ENCODE results near the gene TMEM269. TPM values are rescaled to one million over a fixed set of nuclear protein-coding genes. Genes with fewer than 3 reads are reported as not detected.

Gene TMEM269
- total and polyA plus RNA-seq, 9 of the 15 experiments (the other 6 are each of a cell fraction or from before 2014, with no cell fraction given), result 0.09 to 0.49 (median 0.21) TPM

DNA sequence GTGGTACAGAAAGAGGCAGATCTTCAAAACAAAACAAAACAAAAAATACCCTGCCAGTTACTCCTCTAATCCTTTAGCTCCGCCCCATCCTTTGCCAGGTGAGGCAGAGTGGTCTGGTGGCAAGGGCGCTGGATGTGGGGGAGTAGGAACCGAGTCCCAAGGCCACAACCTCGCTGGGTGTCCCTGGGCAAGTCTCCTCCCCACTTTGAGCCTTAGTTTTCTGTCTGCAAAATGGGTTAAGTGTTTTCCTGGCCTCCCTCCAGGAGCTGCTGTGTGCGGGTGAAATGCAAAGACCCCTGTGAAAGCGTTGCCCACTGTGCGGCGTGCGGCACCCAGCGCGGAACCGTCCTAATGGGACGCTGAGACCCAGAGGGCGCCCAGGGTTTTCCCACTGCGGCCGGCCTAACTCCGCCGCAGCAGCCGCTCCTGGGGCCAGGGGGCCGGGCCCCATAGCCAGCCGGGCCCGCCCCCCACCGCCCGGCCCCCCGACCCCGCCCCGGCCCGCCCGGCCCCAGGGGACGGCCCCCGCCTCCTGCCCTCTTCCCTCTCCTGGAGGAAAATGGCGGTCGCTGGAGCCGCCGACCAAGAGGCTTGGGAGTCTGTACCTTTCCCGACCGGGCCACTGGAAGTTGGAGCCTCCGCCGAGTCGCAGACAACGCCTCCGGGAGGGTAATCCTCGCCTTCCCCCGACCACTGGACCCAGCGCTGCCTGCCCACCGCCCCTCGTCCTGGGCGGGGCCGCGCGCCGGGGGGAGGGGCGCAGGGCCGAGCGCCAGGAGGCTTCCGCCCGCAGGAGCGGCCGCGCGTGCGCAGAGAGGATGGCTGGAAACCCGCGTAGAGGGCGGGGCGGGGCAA lies 32.0 kb downstream of the TMEM269 start, which contains the start of the genes ERMAP and SVBP:
TSS of gene ERMAP (plus strand) at position 538 of the 855 bp plus-strand sequence. CDS start 13,327 bp downstream, outside the sequence.
TSS of gene SVBP (minus strand) at position 813 of the 855 bp plus-strand sequence. CDS start 853 bp downstream, outside the sequence.
- CTCF ChIA-PET (ENCODE audit: low intra/inter-chr PET ratio), result no interaction called here
- POLR2A ChIA-PET, result interaction anchor here (0.5 to 8.7 kb wide), 10 partner anchors 8 to 253 kb away, joined by 3 to 76 read pairs (median 4); partner anchors contain the start of gene ZNF691
- DNase-seq (ENCODE audit: extremely low read depth in 1 of 4, low spot score in 3 of 4), result peak; percentile 93 to 99 (median 99)
- H3K4me1 ChIP-seq (replicated peaks in 1 of 2; ENCODE audit: control insufficient read depth in 2 of 2, insufficient read depth in 2 of 2, low read length in 2 of 2), result peaks cover 16 to 36% of the 10 kb centered on the region in 2 experiments
- H3K27me3 ChIP-seq (ENCODE audit: control insufficient read depth in 2 of 2, insufficient read depth in 2 of 2, low read length in 2 of 2), result no peaks in the 10 kb centered on the region
- H3K27ac ChIP-seq (ENCODE audit: extremely low read depth, low read depth, low read length), result peak within 1 kb of the TSS; percentile 99
- H2AFZ ChIP-seq (ENCODE audit: low read depth, low read length), result peak within 1 kb of the TSS; percentile 99
- H3K36me3 ChIP-seq (ENCODE audit: control insufficient read depth, insufficient read depth, low read length), result peaks cover 8% of the 10 kb centered on the region; the same call in 2 of the 3 replicates
- no peaks in the 10 kb centered on the region for H3K9me1 ChIP-seq (ENCODE audit: control insufficient read depth, insufficient read depth, low read length)
- no peak for FAIRE-seq
- intact Hi-C loops (cut with micrococcal nuclease) (loop anchor here (1.0 kb wide), 2 partner anchors 8 to 107 kb away; no protein-coding TSS in a partner anchor), in situ Hi-C loops (cut with MboI) (no loop called here)
- WGBS (ENCODE audit: insufficient coverage, low coverage, missing lambda C conversion rate), result under 1% methylated on average over 37 of the region's 66 CpGs
- no TSS peak for BruUV-seq (replicated peaks)
- no peaks in the 10 kb centered on the region for H3K9me3 ChIP-seq (replicated peaks; ENCODE audit: control insufficient read depth, insufficient read depth, low read depth, low read length)
- ATAC-seq, result peak; percentile 92
- peak within 1 kb of the TSS; percentile 89 for H3K4me2 ChIP-seq (ENCODE audit: insufficient read depth, low read length)
- H3K79me2 ChIP-seq (ENCODE audit: control insufficient read depth, insufficient read depth, low read length), result peaks cover 38% of the 10 kb centered on the region
- peak within 1 kb of the TSS; percentile 90 to 100 for H3K9ac ChIP-seq (ENCODE audit: insufficient read depth in 1 of 2, low read depth in 2 of 2, low read length in 2 of 2)
- H4K20me1 ChIP-seq (replicated peaks; ENCODE audit: control insufficient read depth, insufficient read depth, low read length), result no peaks in the 10 kb centered on the region
- H3K4me3 ChIP-seq, result peak within 1 kb of the TSS; percentile 79
- TF ChIP-seq SMC3 (conservative IDR thresholded peaks at IDR 0.05; ENCODE audit: insufficient read depth, low read depth, low read length) (no peak; the same call in 1 of the 2 replicates), SIX5 (IDR thresholded peaks at IDR 0.05; ENCODE audit: borderline replicate concordance in 1 of 2, insufficient read depth in 1 of 2, low read depth in 1 of 2, low read length in 2 of 2) (no peak), MAZ (CRISPR knock-in tag; conservative IDR thresholded peaks at IDR 0.05 in 1 of 2, IDR thresholded peaks at IDR 0.05 in 1 of 2) (peak; percentile 92 to 99), ZNF146 (CRISPR knock-in tag; IDR thresholded peaks at IDR 0.05; ENCODE audit: unreplicated experiment) (no peak), ZNF507 (tag; conservative IDR thresholded peaks at IDR 0.05) (no peak), NBN (IDR thresholded peaks at IDR 0.05; ENCODE audit: low read depth) (no peak), KAT8 (IDR thresholded peaks at IDR 0.05; ENCODE audit: low read depth) (no peak), GTF2E2 (tag; IDR thresholded peaks at IDR 0.05) (no peak), ZNF184 (CRISPR knock-in tag; IDR thresholded peaks at IDR 0.05) (no peak), RCOR1 (IDR thresholded peaks at IDR 0.05; ENCODE audit: borderline replicate concordance in 1 of 2, low read depth in 2 of 2, low read length in 2 of 2) (no peak; a peak in 2 of 4 replicates), MAFG (tag; conservative IDR thresholded peaks at IDR 0.05) (no peak)
- TF ChIP-seq, protein P1, sequence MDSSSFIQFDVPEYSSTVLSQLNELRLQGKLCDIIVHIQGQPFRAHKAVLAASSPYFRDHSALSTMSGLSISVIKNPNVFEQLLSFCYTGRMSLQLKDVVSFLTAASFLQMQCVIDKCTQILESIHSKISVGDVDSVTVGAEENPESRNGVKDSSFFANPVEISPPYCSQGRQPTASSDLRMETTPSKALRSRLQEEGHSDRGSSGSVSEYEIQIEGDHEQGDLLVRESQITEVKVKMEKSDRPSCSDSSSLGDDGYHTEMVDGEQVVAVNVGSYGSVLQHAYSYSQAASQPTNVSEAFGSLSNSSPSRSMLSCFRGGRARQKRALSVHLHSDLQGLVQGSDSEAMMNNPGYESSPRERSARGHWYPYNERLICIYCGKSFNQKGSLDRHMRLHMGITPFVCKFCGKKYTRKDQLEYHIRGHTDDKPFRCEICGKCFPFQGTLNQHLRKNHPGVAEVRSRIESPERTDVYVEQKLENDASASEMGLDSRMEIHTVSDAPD (CRISPR knock-in tag; IDR thresholded peaks at IDR 0.05), result no peak
- TF ChIP-seq, protein P2, sequence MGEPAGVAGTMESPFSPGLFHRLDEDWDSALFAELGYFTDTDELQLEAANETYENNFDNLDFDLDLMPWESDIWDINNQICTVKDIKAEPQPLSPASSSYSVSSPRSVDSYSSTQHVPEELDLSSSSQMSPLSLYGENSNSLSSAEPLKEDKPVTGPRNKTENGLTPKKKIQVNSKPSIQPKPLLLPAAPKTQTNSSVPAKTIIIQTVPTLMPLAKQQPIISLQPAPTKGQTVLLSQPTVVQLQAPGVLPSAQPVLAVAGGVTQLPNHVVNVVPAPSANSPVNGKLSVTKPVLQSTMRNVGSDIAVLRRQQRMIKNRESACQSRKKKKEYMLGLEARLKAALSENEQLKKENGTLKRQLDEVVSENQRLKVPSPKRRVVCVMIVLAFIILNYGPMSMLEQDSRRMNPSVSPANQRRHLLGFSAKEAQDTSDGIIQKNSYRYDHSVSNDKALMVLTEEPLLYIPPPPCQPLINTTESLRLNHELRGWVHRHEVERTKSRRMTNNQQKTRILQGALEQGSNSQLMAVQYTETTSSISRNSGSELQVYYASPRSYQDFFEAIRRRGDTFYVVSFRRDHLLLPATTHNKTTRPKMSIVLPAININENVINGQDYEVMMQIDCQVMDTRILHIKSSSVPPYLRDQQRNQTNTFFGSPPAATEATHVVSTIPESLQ (CRISPR knock-in tag; IDR thresholded peaks at IDR 0.05), result no peak
- TF ChIP-seq, protein P3, sequence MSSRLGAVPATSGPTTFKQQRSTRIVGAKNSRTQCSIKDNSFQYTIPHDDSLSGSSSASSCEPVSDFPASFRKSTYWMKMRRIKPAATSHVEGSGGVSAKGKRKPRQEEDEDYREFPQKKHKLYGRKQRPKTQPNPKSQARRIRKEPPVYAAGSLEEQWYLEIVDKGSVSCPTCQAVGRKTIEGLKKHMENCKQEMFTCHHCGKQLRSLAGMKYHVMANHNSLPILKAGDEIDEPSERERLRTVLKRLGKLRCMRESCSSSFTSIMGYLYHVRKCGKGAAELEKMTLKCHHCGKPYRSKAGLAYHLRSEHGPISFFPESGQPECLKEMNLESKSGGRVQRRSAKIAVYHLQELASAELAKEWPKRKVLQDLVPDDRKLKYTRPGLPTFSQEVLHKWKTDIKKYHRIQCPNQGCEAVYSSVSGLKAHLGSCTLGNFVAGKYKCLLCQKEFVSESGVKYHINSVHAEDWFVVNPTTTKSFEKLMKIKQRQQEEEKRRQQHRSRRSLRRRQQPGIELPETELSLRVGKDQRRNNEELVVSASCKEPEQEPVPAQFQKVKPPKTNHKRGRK (tag; IDR thresholded peaks at IDR 0.05), result no peak
